GM21619 (cell line): ENCODE data around the gene PIK3C2G.

Experiments used
- ATAC-seq: cut with Tn5 transposase; IDR thresholded peaks from one replicate; pipeline ENCODE4 v1.9.1; 2021; ENCODE audit not compliant: unreplicated experiment

The PIK3C2G gene

GRCh38 chr12:18551106-18551505, 289.8 kb downstream of the PIK3C2G start:
- ATAC-seq: no peak

- ATAC-seq: no peak
Measured at GRCh38 chr12:18551701-18552100, 290.4 kb downstream of the PIK3C2G start.

- ATAC-seq: no peak
Measured at GRCh38 chr12:18552829-18553228, 291.5 kb downstream of the PIK3C2G start.

GRCh38 chr12:18556161-18556560, 294.8 kb downstream of the PIK3C2G start:
- ATAC-seq: no peak

- ATAC-seq: no peak
Measured at GRCh38 chr12:18559242-18559641, 297.9 kb downstream of the PIK3C2G start.

- ATAC-seq: no peak
Measured at GRCh38 chr12:18562531-18562930, 301.2 kb downstream of the PIK3C2G start.

GRCh38 chr12:18564306-18564705, 303.0 kb downstream of the PIK3C2G start:
- no peak for ATAC-seq

- no peak for ATAC-seq
Measured at GRCh38 chr12:18567787-18568186, 306.5 kb downstream of the PIK3C2G start.

GRCh38 chr12:18570543-18570942, 309.2 kb downstream of the PIK3C2G start:
- no peak for ATAC-seq

GRCh38 chr12:18576104-18576626, 314.8 kb downstream of the PIK3C2G start:
- ATAC-seq: no peak

- no peak for ATAC-seq
Measured at GRCh38 chr12:18576648-18577047, 315.3 kb downstream of the PIK3C2G start.

- no peak for ATAC-seq
Measured at GRCh38 chr12:18578191-18578590, 316.9 kb downstream of the PIK3C2G start.

- no peak for ATAC-seq
Measured at GRCh38 chr12:18580291-18580690, 319.0 kb downstream of the PIK3C2G start.

GRCh38 chr12:18580706-18581105, 319.4 kb downstream of the PIK3C2G start:
- ATAC-seq: no peak

- no peak for ATAC-seq
Measured at GRCh38 chr12:18581232-18581962, 320.1 kb downstream of the PIK3C2G start.

GRCh38 chr12:18583655-18584054, 322.3 kb downstream of the PIK3C2G start:
- ATAC-seq: no peak

GRCh38 chr12:18586581-18586980, 325.3 kb downstream of the PIK3C2G start:
- no peak for ATAC-seq

GRCh38 chr12:18589316-18589715, 328.0 kb downstream of the PIK3C2G start:
- ATAC-seq: no peak

- ATAC-seq: no peak
Measured at GRCh38 chr12:18591473-18591872, 330.2 kb downstream of the PIK3C2G start.

- ATAC-seq: no peak
Measured at GRCh38 chr12:18595412-18595811, 334.1 kb downstream of the PIK3C2G start.

GRCh38 chr12:18601962-18602361, 340.6 kb downstream of the PIK3C2G start:
- no peak for ATAC-seq

- ATAC-seq: no peak
Measured at GRCh38 chr12:18612971-18613370, 351.7 kb downstream of the PIK3C2G start.

GRCh38 chr12:18620986-18621385, 359.7 kb downstream of the PIK3C2G start:
- ATAC-seq: no peak
